A549 (cell line): ENCODE data around the gene PADI2. TPM values are rescaled to one million over a fixed set of nuclear protein-coding genes. Genes with fewer than 3 reads are reported as not detected.

Experiments
- ATAC-seq, 2 experiments: fragments of 200-7000 bp in 1 of 2; fragments of >200 bp in 1 of 2; cut with Nextera tagmentation in 1 of 2; cut with Tn5 transposase in 1 of 2; 3 replicates each; pipeline versions ENCODE4 v1.8.0 to v1.9.1; 2018 to 2020; ENCODE audit warnings: mild to moderate bottlenecking in 1 of 2, moderate library complexity in 1 of 2
- CTCF ChIA-PET: fragments of 300-600 bp; sonication (Branson Sonifier 250); formaldehyde crosslinking; extraction: SDS; loops from one replicate; lab custom pipeline; 2021; ENCODE audit warnings: antibody characterized with exemption, inconsistent platforms; lab: Yijun Ruan, JAX
- POLR2A ChIA-PET: fragments of 350-600 bp; formaldehyde crosslinking; extraction: SDS; loops from one replicate; lab custom pipeline; 2021; ENCODE audit warnings: antibody characterized with exemption, inconsistent platforms; lab: Yijun Ruan, JAX
- DNase-seq, 2 experiments: peaks; one replicate each; pipeline versions ENCODE4 v3.0.0 to v3.0.0-alpha.2; 2011 to 2016; ENCODE audit warnings: low read depth in 1 of 2, low spot score in 1 of 2
- FAIRE-seq: peaks from 2 replicates; lab custom pipeline; 2011; peaks lifted over from hg19 to GRCh38; lab: Jason Lieb, UNC
- H3K27ac ChIP-seq, 2 experiments: fragments of >200 bp; sonication (Bioruptor Twin); formaldehyde crosslinking; 3 replicates each; pipeline ENCODE4 v1.5.1; 2016 to 2017
- H3K4me1 ChIP-seq: fragments of >200 bp; sonication (Bioruptor Twin); formaldehyde crosslinking; 3 replicates; pipeline ENCODE4 v1.6.1; 2016
- H3K4me2 ChIP-seq: fragments of >200 bp; sonication (Bioruptor Twin); formaldehyde crosslinking; 3 replicates; pipeline ENCODE4 v1.6.1; 2016
- H3K4me3 ChIP-seq: fragments of >200 bp; sonication (Bioruptor Twin); formaldehyde crosslinking; 3 replicates; pipeline ENCODE4 v1.5.1; 2016
- H3K9me3 ChIP-seq: fragments of >200 bp; sonication (Bioruptor Twin); formaldehyde crosslinking; 3 replicates; pipeline ENCODE4 v1.6.1; 2016
- BHLHE40 ChIP-seq: IDR thresholded peaks from 2 replicates; pipeline ENCODE4 v1.6.1; 2012; ENCODE audit warnings: low read depth, low read length, inconsistent platforms
- E2F6 ChIP-seq: IDR thresholded peaks from 2 replicates; pipeline ENCODE4 v1.6.1; 2012; ENCODE audit warnings: low read depth, borderline replicate concordance
- ESRRA ChIP-seq: fragments of 150-350 bp; IDR thresholded peaks from 2 replicates; pipeline ENCODE4 v1.6.1; 2014; ENCODE audit warnings: mild to moderate bottlenecking, low read length, borderline replicate concordance
- FOSL2 ChIP-seq, 2 experiments: fragments of 450-650 bp in 1 of 2; fragments of >200 bp in 1 of 2; sonication (Bioruptor Twin) in 1 of 2; formaldehyde crosslinking; IDR thresholded peaks; 2 replicates each; pipeline versions ENCODE4 v1.5.0 to v1.6.1; 2016 to 2020; ENCODE audit warnings: mild to moderate bottlenecking in 1 of 2, moderate library complexity in 1 of 2
- FOXS1 ChIP-seq: fragments of 250-450 bp; sonication (Bioruptor Pico); IDR thresholded peaks from 2 replicates; pipeline ENCODE4 v1.5.0; 2020; ENCODE audit warnings: mild to moderate bottlenecking, moderate library complexity
- HOXA7 ChIP-seq: fragments of 250-450 bp; sonication (Bioruptor Pico); IDR thresholded peaks from 2 replicates; pipeline ENCODE4 v1.5.0; 2020; ENCODE audit warnings: mild to moderate bottlenecking, moderate library complexity
- HOXB5 ChIP-seq: fragments of 250-450 bp; sonication (Bioruptor Pico); IDR thresholded peaks from 2 replicates; pipeline ENCODE4 v1.5.0; 2020; ENCODE audit warnings: mild to moderate bottlenecking, moderate library complexity
- MAFK ChIP-seq: fragments of 450-650 bp; IDR thresholded peaks from 2 replicates; pipeline ENCODE4 v1.6.1; 2014; ENCODE audit not compliant: partially characterized antibody
- MAZ ChIP-seq: fragments of 150-350 bp; IDR thresholded peaks from 2 replicates; pipeline ENCODE4 v1.6.1; 2014; ENCODE audit warnings: antibody characterized with exemption, low read depth, low read length, borderline replicate concordance
- NFE2L2 ChIP-seq: fragments of 150-350 bp; conservative IDR thresholded peaks from 2 replicates; pipeline ENCODE4 v1.6.1; 2014; ENCODE audit warnings: low read length
- NR3C1 ChIP-seq: fragments of >200 bp; sonication (Bioruptor Twin); formaldehyde crosslinking; IDR thresholded peaks from 3 replicates; pipeline ENCODE4 v1.6.1; 2017
- POLR2A ChIP-seq: IDR thresholded peaks from 2 replicates; pipeline ENCODE4 v1.6.1; 2012; ENCODE audit warnings: mild to moderate bottlenecking, low read length
- RCOR1 ChIP-seq: fragments of 150-350 bp; IDR thresholded peaks from 2 replicates; pipeline ENCODE4 v1.6.1; 2014; ENCODE audit warnings: antibody characterized with exemption, low read length, low read depth
- SMC3 ChIP-seq: fragments of >200 bp; sonication (Bioruptor Twin); formaldehyde crosslinking; IDR thresholded peaks from 3 replicates; pipeline ENCODE4 v1.6.1; 2018; ENCODE audit warnings: inconsistent platforms
- SREBF2 ChIP-seq: fragments of 450-650 bp; IDR thresholded peaks from 2 replicates; pipeline ENCODE4 v1.6.1; 2014; ENCODE audit warnings: mild to moderate bottlenecking, moderate library complexity
- TFCP2L1 ChIP-seq: fragments of 250-450 bp; sonication (Bioruptor Pico); IDR thresholded peaks from 2 replicates; pipeline ENCODE4 v1.5.0; 2021; ENCODE audit warnings: mild to moderate bottlenecking
- ZFP36 ChIP-seq: fragments of 450-650 bp; IDR thresholded peaks from 2 replicates; pipeline ENCODE4 v1.6.1; 2014; ENCODE audit warnings: borderline replicate concordance; ENCODE audit not compliant: partially characterized antibody
- ZNF302 ChIP-seq: fragments of 250-450 bp; sonication (Bioruptor Pico); IDR thresholded peaks from 2 replicates; pipeline ENCODE4 v1.9.0; 2021; ENCODE audit warnings: inconsistent platforms, mild to moderate bottlenecking, moderate library complexity
- WGBS: methylation state at CpG from one replicate; pipeline ENCODE4 v1.1.6; 2017; ENCODE audit errors: missing lambda C conversion rate; 5-methylcytosine and 5-hydroxymethylcytosine counted together
- polyA plus RNA-seq, 4 experiments: library from polyadenylated mRNA; depleted of rRNA in 3 of 4; stranded (reverse); fragments of >200 nt; fragmentation: RNase III in 1 of 4; extraction: RNeasy Plus Mini Kit Qiagen cat#74134 plus additional on column Dnase treatment in 1 of 4; gene quantifications; 2 replicates in 3 of 4; 3 replicates in 1 of 4; pipeline ENCODE4 v1.2.3, GENCODE V29; 2011 to 2017
- TF ChIP-seq, protein P1 (sequence below): fragments of >200 bp; sonication (Bioruptor Twin); formaldehyde crosslinking; IDR thresholded peaks from 3 replicates; pipeline ENCODE4 v1.5.1; 2016
- TF ChIP-seq, protein P2 (sequence below): fragments of 250-450 bp; sonication (Bioruptor Pico); IDR thresholded peaks from 2 replicates; pipeline ENCODE4 v1.5.0; 2021; ENCODE audit warnings: mild to moderate bottlenecking, moderate library complexity, borderline replicate concordance
- TF ChIP-seq, protein P3 (sequence below): fragments of 250-450 bp; sonication (Bioruptor Pico); IDR thresholded peaks from 2 replicates; pipeline ENCODE4 v1.5.0; 2020; ENCODE audit warnings: low read depth, mild to moderate bottlenecking, moderate library complexity
- TF ChIP-seq, protein P4 (sequence below): fragments of 450-650 bp; IDR thresholded peaks from 2 replicates; pipeline ENCODE4 v1.6.1; 2014; ENCODE audit warnings: antibody characterized with exemption

PADI2 gene
- polyA plus RNA-seq, 2 of the 4 experiments (the other 2 are of a cell fraction), result 1.1 to 1.3 TPM

- no peak overlapping the region for H3K4me3 ChIP-seq
- ChIA-PET POLR2A (no interaction called here), CTCF (interaction anchor here (1.3 kb wide), 1 partner anchor 28 kb away, joined by 5 read pairs; no protein-coding TSS in a partner anchor)
- H3K4me1 ChIP-seq, result no peaks in the 10 kb centered on the region
- no peak overlapping the region for H3K27ac ChIP-seq
- H3K9me3 ChIP-seq, result no peaks in the 10 kb centered on the region
- FAIRE-seq (no peak), DNase-seq (no peak), ATAC-seq (no peak)
- TF ChIP-seq, protein P1, sequence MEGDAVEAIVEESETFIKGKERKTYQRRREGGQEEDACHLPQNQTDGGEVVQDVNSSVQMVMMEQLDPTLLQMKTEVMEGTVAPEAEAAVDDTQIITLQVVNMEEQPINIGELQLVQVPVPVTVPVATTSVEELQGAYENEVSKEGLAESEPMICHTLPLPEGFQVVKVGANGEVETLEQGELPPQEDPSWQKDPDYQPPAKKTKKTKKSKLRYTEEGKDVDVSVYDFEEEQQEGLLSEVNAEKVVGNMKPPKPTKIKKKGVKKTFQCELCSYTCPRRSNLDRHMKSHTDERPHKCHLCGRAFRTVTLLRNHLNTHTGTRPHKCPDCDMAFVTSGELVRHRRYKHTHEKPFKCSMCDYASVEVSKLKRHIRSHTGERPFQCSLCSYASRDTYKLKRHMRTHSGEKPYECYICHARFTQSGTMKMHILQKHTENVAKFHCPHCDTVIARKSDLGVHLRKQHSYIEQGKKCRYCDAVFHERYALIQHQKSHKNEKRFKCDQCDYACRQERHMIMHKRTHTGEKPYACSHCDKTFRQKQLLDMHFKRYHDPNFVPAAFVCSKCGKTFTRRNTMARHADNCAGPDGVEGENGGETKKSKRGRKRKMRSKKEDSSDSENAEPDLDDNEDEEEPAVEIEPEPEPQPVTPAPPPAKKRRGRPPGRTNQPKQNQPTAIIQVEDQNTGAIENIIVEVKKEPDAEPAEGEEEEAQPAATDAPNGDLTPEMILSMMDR, result no peak
- TF ChIP-seq MAZ, result no peak
- TF ChIP-seq E2F6, result no peak
- no peak for TF ChIP-seq SMC3
- no peak for TF ChIP-seq POLR2A
- TF ChIP-seq HOXA7 (CRISPR knock-in tag), result no peak
- no peak overlapping the region for H3K4me2 ChIP-seq
- WGBS, result 87% methylated on average over 8 of the region's 8 CpGs
Observed at GRCh38 chr1:17097147-17097546, 22.1 kb downstream of the PADI2 start.

- no peak overlapping the region for H3K27ac ChIP-seq
- POLR2A ChIA-PET, result no interaction called here
- no peak for TF ChIP-seq MAFK
- TF ChIP-seq TFCP2L1 (CRISPR knock-in tag), result no peak
- TF ChIP-seq HOXB5 (CRISPR knock-in tag), result no peak
- TF ChIP-seq FOSL2 (IDR thresholded peaks at IDR 0.05), result no peak
- TF ChIP-seq FOSL2 (CRISPR knock-in tag; IDR thresholded peaks at IDR 0.05), result no peak
- no peak for TF ChIP-seq RCOR1
- no peak for TF ChIP-seq SREBF2
- no peak for TF ChIP-seq ESRRA
- no peak for TF ChIP-seq NFE2L2
- TF ChIP-seq ZFP36, result no peak
- TF ChIP-seq BHLHE40, result no peak
- no peak for TF ChIP-seq NR3C1
- TF ChIP-seq, protein P2, sequence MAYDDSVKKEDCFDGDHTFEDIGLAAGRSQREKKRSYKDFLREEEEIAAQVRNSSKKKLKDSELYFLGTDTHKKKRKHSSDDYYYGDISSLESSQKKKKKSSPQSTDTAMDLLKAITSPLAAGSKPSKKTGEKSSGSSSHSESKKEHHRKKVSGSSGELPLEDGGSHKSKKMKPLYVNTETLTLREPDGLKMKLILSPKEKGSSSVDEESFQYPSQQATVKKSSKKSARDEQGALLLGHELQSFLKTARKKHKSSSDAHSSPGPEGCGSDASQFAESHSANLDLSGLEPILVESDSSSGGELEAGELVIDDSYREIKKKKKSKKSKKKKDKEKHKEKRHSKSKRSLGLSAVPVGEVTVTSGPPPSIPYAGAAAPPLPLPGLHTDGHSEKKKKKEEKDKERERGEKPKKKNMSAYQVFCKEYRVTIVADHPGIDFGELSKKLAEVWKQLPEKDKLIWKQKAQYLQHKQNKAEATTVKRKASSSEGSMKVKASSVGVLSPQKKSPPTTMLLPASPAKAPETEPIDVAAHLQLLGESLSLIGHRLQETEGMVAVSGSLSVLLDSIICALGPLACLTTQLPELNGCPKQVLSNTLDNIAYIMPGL (CRISPR knock-in tag), result no peak
- TF ChIP-seq, protein P3, sequence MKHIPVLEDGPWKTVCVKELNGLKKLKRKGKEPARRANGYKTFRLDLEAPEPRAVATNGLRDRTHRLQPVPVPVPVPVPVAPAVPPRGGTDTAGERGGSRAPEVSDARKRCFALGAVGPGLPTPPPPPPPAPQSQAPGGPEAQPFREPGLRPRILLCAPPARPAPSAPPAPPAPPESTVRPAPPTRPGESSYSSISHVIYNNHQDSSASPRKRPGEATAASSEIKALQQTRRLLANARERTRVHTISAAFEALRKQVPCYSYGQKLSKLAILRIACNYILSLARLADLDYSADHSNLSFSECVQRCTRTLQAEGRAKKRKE (CRISPR knock-in tag), result no peak
- TF ChIP-seq, protein P4, sequence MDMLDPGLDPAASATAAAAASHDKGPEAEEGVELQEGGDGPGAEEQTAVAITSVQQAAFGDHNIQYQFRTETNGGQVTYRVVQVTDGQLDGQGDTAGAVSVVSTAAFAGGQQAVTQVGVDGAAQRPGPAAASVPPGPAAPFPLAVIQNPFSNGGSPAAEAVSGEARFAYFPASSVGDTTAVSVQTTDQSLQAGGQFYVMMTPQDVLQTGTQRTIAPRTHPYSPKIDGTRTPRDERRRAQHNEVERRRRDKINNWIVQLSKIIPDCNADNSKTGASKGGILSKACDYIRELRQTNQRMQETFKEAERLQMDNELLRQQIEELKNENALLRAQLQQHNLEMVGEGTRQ, result no peak
- TF ChIP-seq ZNF302, result no peak
- no peak for TF ChIP-seq FOXS1
- no peak for TF ChIP-seq SMC3
- TF ChIP-seq, all 56 proteins: peak for 0
- no peaks in the 10 kb centered on the region for H3K9me3 ChIP-seq
- FAIRE-seq (no peak), DNase-seq (no peak), ATAC-seq (no peak)
- H3K4me3 ChIP-seq, result no peak overlapping the region
- CTCF ChIA-PET, result no interaction called here
- WGBS, result 0% methylated on average over 1 of the region's 1 CpG
- no peaks in the 10 kb centered on the region for H3K4me1 ChIP-seq
- H3K4me2 ChIP-seq, result no peak overlapping the region
Observed at GRCh38 chr1:17096584-17096983, 22.7 kb downstream of the PADI2 start.
